Measurements from ENCODE around the gene MBTPS1. TPM values are rescaled to one million over a fixed set of nuclear protein-coding genes. Genes with fewer than 3 reads are reported as not detected.
"Not testable (repeated sequence)": the region's sequence is repeated elsewhere in the genome, so short reads cannot be mapped to it uniquely, and the experiment has no call there.

Gene MBTPS1
- total RNA-seq, 1 experiment from 2014 or later: 56.1 TPM

DNA sequence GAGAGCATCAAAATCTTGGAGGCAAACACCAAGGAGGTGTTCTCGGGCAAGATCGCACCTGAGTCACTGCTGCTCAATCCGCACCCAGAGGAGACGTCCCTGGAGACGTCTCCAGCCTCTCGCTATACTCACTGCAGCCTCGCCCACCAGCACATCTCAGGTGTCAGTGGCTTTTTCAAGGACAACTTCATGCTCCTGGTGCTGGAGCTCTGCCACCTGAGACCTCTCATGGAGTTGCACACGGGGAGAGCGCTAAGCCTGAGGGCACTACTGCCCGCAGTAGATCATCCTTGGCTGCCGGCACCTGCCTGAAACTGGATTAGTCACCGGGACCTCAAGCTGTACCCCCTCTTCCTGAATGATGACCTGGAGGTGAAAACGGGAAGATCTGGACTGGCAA lies 2.6 kb upstream of the MBTPS1 start:
- H3K79me2 ChIP-seq (ENCODE audit: low read length): peaks cover 29% of the 10 kb centered on the region
- BruUV-seq (replicated peaks): no TSS peak
- DNase-seq (peak; percentile 28), ATAC-seq (no peak)
- no peak overlapping the region for H2AFZ ChIP-seq (ENCODE audit: low read length)
- no peaks in the 10 kb centered on the region for H3K9me3 ChIP-seq (ENCODE audit: low read length)
- H3K9ac ChIP-seq (ENCODE audit: low read length): no peak overlapping the region
- intact Hi-C loops (cut with micrococcal nuclease): no loop called here
- ChIA-PET POLR2A (ENCODE audit: unreplicated experiment) (no interaction called here), CTCF (no interaction called here)
- no peaks in the 10 kb centered on the region for H3F3A ChIP-seq (ENCODE audit: low read length, unreplicated experiment)
- no peak overlapping the region for H3K4me2 ChIP-seq (ENCODE audit: low read length)
- no peaks in the 10 kb centered on the region for H4K20me1 ChIP-seq (ENCODE audit: low read length)
- no peaks in the 10 kb centered on the region for H3K27me3 ChIP-seq (ENCODE audit: low read length)
- no peaks in the 10 kb centered on the region for H3K36me3 ChIP-seq (ENCODE audit: low read depth, low read length)
- peaks cover 14% of the 10 kb centered on the region; the same call in 1 of the 2 replicates for H3K4me1 ChIP-seq (ENCODE audit: insufficient read depth, low read length)
- no peaks in the 10 kb centered on the region for H3K9me2 ChIP-seq (replicated peaks; ENCODE audit: low read length)
- TF ChIP-seq CTCF (conservative IDR thresholded peaks at IDR 0.05; ENCODE audit: low read depth, low read length) (no peak), EZH2phosphoT487 (IDR thresholded peaks at IDR 0.05; ENCODE audit: borderline replicate concordance, low read length) (no peak), EZH2 (IDR thresholded peaks at IDR 0.05; ENCODE audit: low read length, unreplicated experiment) (no peak)
- no peak overlapping the region for H3K4me3 ChIP-seq (ENCODE audit: low read length)
- H3K27ac ChIP-seq (ENCODE audit: low read length): no peak overlapping the region

DNA sequence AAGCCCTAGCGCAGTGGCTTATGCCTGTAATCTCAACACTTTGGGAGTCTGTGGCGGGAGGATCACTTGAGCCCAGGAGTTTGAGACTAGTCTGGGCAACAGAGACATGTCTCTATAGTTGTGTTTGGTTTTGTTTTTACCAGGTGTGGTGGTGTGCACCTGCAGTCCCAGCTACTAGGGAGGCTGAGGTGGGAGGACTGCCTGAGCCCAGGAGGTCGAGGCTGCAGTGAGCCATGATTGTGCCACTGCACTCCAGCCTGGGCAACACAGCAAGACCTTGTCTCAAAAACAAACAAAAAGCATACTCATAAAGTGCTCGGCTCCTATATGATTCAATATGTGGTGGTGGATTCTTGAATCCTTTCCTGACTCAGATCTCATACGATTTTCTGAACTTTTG lies 1.6 kb upstream of the MBTPS1 start:
- H3F3A ChIP-seq (ENCODE audit: low read length, unreplicated experiment); H3K9me3 ChIP-seq (ENCODE audit: low read length); H3K27me3 ChIP-seq (ENCODE audit: low read length); H3K4me3 ChIP-seq (ENCODE audit: low read length); H3K36me3 ChIP-seq (ENCODE audit: low read depth, low read length); POLR2A ChIA-PET (ENCODE audit: unreplicated experiment); H3K27ac ChIP-seq (ENCODE audit: low read length); H3K4me2 ChIP-seq (ENCODE audit: low read length); H2AFZ ChIP-seq (ENCODE audit: low read length); intact Hi-C loops (cut with micrococcal nuclease); DNase-seq; CTCF ChIA-PET; BruUV-seq (replicated peaks); H4K20me1 ChIP-seq (ENCODE audit: low read length); ATAC-seq; H3K9ac ChIP-seq (ENCODE audit: low read length); H3K9me2 ChIP-seq (replicated peaks; ENCODE audit: low read length): not testable (repeated sequence)
- H3K4me1 ChIP-seq (ENCODE audit: insufficient read depth, low read length): peaks cover 14% of the 10 kb centered on the region; the same call in 1 of the 2 replicates
- peaks cover 40% of the 10 kb centered on the region for H3K79me2 ChIP-seq (ENCODE audit: low read length)

- no peaks in the 10 kb centered on the region for H3K27me3 ChIP-seq (ENCODE audit: low read length)
- H3K9me3 ChIP-seq (ENCODE audit: low read length): no peaks in the 10 kb centered on the region
- no peaks in the 10 kb centered on the region for H3K36me3 ChIP-seq (ENCODE audit: low read depth, low read length)
- no TSS peak for BruUV-seq (replicated peaks)
- H4K20me1 ChIP-seq (ENCODE audit: low read length): no peaks in the 10 kb centered on the region
- H3K4me1 ChIP-seq (ENCODE audit: insufficient read depth, low read length): peaks cover 14% of the 10 kb centered on the region; the same call in 1 of the 2 replicates
- intact Hi-C loops (cut with micrococcal nuclease): no loop called here
- H2AFZ ChIP-seq (ENCODE audit: low read length): peak overlapping the region; percentile 92
- no peak for ATAC-seq
- H3K27ac ChIP-seq (ENCODE audit: low read length): peak overlapping the region; percentile 46
- peak overlapping the region; percentile 99 for H3K4me3 ChIP-seq (ENCODE audit: low read length)
- DNase-seq: peak; percentile 7
- ChIA-PET CTCF (interaction anchor here (1.3 kb wide), 1 partner anchor 69 kb away, joined by 6 read pairs; the partner anchor contains the start of gene TAF1C), POLR2A (ENCODE audit: unreplicated experiment) (no interaction called here)
- no peaks in the 10 kb centered on the region for H3K9me2 ChIP-seq (replicated peaks; ENCODE audit: low read length)
- TF ChIP-seq EZH2phosphoT487 (IDR thresholded peaks at IDR 0.05; ENCODE audit: borderline replicate concordance, low read length): no peak
- no peak for TF ChIP-seq CTCF (conservative IDR thresholded peaks at IDR 0.05; ENCODE audit: low read depth, low read length)
- no peak for TF ChIP-seq EZH2 (IDR thresholded peaks at IDR 0.05; ENCODE audit: low read length, unreplicated experiment)
- H3F3A ChIP-seq (ENCODE audit: low read length, unreplicated experiment): no peaks in the 10 kb centered on the region
- H3K79me2 ChIP-seq (ENCODE audit: low read length): peaks cover 48% of the 10 kb centered on the region
- peak overlapping the region; percentile 98 for H3K9ac ChIP-seq (ENCODE audit: low read length)
- H3K4me2 ChIP-seq (ENCODE audit: low read length): peak overlapping the region; percentile 99
These were observed 727 bp upstream of the MBTPS1 start for GRCh38 chr16:84117494-84117843.
